ENCODE results near the gene PLB1.
"Not testable (repeated sequence)": the region's sequence is repeated elsewhere in the genome, so short reads cannot be mapped to it uniquely, and the experiment has no call there.

The PLB1 gene

DNA sequence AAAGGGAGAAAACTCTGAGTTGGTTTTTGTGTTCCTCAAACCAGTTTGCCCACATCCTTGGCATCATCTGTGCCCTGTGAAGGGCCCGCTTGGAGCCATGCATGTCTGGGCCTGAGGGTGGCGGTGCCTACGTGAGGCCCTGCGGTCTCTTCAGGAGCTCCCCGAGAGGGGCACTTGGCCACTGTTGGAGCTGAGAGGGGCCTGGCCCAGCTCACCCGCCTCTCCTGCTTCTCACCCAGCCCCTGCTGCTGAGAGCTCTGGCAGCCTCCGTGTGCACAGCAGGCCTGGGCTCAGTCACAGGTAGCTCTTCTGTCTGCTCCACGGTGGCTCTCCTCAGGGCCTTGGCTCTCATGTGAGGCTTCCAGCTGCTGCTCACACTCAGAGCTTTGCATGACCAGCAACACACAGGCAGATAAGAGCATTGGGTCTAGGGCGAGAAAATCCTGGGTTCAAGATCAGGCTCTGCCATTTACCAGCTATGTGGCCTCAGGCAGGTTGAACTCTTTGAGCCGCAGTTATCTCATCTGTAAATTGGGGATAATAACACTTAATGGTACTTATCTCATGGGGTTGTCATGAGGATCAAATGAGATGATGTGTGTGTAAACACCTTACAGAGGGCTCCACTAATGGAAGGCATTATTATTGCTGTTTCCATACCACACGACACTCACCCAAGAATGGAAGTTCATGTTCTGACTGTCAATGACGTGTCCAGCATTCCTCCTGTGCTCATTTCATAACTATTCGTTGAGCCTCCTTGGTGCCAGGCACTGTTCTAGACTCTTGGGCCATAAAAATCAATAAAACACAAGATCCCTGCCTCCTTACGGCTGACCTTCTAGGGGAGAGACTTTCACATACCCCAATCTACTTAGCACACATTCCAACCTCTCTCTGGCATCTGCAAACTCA is 41.6 kb upstream of the PLB1 start:
- H3K36me3 Mint-ChIP-seq (ENCODE audit: low read depth) = no peaks in the 10 kb centered on the region
- DNase-seq (no peak), ATAC-seq (no peak)
- no peaks in the 10 kb centered on the region for H3K9me3 Mint-ChIP-seq
- peaks cover 25% of the 10 kb centered on the region for H3K4me1 Mint-ChIP-seq
- H3K27me3 Mint-ChIP-seq = no peaks in the 10 kb centered on the region
- no peak overlapping the region for H3K4me3 Mint-ChIP-seq
- no peak overlapping the region for H3K27ac Mint-ChIP-seq

GRCh38 chr2:28457237-28457636 is 38.6 kb upstream of the PLB1 start:
- no peaks in the 10 kb centered on the region for H3K36me3 Mint-ChIP-seq (ENCODE audit: low read depth)
- no peak for ATAC-seq
- H3K4me1 Mint-ChIP-seq = peaks cover 4% of the 10 kb centered on the region
- peaks cover 11% of the 10 kb centered on the region for H3K27me3 Mint-ChIP-seq
- no peak for DNase-seq
- H3K27ac Mint-ChIP-seq = no peak overlapping the region
- H3K4me3 Mint-ChIP-seq = no peak overlapping the region
- peaks cover 7% of the 10 kb centered on the region for H3K9me3 Mint-ChIP-seq

- Mint-ChIP-seq H3K27me3 (peaks cover 23% of the 10 kb centered on the region), H3K36me3 (ENCODE audit: low read depth) (peaks cover 10% of the 10 kb centered on the region), H3K4me1 (peaks cover 23% of the 10 kb centered on the region), H3K27ac (no peak overlapping the region), H3K4me3 (no peak overlapping the region), H3K9me3 (peaks cover 24% of the 10 kb centered on the region)
- ATAC-seq = no peak
- no peak for DNase-seq
Measured at GRCh38 chr2:28461056-28461455, 34.8 kb upstream of the PLB1 start.

DNA sequence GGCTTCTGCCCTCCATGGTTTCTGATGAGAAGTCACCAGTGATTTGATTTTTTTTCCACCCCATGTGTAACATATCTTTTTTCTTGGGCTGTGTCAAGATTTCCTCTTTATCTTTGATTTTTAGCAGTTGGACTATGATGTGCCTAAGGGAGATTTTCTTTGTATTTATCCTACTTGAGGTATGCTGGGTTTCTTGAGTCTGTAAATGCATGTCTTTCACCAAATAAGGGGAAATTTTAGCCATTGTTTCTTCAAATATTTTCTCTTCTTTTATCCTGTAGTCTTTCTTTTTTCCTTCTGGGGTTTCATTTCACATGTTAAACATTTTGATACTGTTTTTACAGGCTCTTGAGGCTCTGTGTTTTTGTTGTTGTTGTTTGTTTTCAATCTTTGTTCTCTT is 33.7 kb upstream of the PLB1 start:
- peaks cover 24% of the 10 kb centered on the region for H3K9me3 Mint-ChIP-seq
- no peak overlapping the region for H3K4me3 Mint-ChIP-seq
- H3K27ac Mint-ChIP-seq = no peak overlapping the region
- no peak for ATAC-seq
- peaks cover 10% of the 10 kb centered on the region for H3K36me3 Mint-ChIP-seq (ENCODE audit: low read depth)
- H3K27me3 Mint-ChIP-seq = peaks cover 24% of the 10 kb centered on the region
- DNase-seq = no peak
- H3K4me1 Mint-ChIP-seq = peaks cover 29% of the 10 kb centered on the region

DNA sequence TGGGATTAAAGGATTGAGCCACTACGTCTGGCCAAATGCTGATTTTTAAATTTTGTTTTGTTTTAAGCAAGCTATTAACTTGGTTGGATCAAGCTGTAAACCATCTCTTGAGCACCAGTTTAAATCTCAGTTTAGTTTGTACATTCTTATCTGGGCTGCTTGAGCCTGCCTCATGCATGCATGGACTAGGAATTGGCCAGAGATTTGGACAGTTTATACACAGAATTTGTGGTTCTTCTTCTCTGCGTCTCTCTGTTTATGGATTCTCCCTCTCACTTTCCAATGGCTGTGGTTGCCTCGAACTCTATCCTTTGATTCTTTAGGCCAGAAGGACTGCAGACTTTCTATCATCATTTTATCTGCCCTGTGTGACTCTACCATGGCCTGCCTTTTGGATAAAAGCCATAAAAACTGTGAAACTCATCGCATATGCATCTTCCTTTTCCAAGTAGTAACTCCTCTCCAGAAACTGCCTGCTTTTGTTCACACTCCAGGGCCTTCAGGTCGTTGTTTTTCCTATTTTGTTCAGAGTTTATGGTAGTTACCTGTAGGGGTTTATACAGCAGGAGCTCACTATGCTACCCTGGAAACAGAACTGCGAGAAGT is 32.5 kb upstream of the PLB1 start:
- H3K27ac Mint-ChIP-seq = no peak overlapping the region
- H3K36me3 Mint-ChIP-seq (ENCODE audit: low read depth) = peaks cover 10% of the 10 kb centered on the region
- H3K4me3 Mint-ChIP-seq = no peak overlapping the region
- DNase-seq = no peak
- H3K27me3 Mint-ChIP-seq = peaks cover 32% of the 10 kb centered on the region
- peaks cover 24% of the 10 kb centered on the region for H3K9me3 Mint-ChIP-seq
- H3K4me1 Mint-ChIP-seq = peaks cover 29% of the 10 kb centered on the region
- ATAC-seq = no peak

GRCh38 chr2:28463893-28464292 is 32.0 kb upstream of the PLB1 start:
- Mint-ChIP-seq H3K27me3 (peaks cover 36% of the 10 kb centered on the region), H3K9me3 (peaks cover 24% of the 10 kb centered on the region), H3K4me3 (no peak overlapping the region), H3K36me3 (ENCODE audit: low read depth) (peaks cover 10% of the 10 kb centered on the region), H3K4me1 (peaks cover 29% of the 10 kb centered on the region), H3K27ac (no peak overlapping the region)
- ATAC-seq (no peak), DNase-seq (no peak)

GRCh38 chr2:28465148-28465885 is 30.5 kb upstream of the PLB1 start:
- peak overlapping the region; percentile 65 for H3K27ac Mint-ChIP-seq
- H3K27me3 Mint-ChIP-seq = peaks cover 36% of the 10 kb centered on the region
- H3K4me3 Mint-ChIP-seq = no peak overlapping the region
- H3K36me3 Mint-ChIP-seq (ENCODE audit: low read depth) = peaks cover 10% of the 10 kb centered on the region
- ATAC-seq = peak; percentile 95
- H3K4me1 Mint-ChIP-seq = peaks cover 34% of the 10 kb centered on the region
- DNase-seq = no peak
- H3K9me3 Mint-ChIP-seq = peaks cover 24% of the 10 kb centered on the region

- DNase-seq = no peak
- Mint-ChIP-seq H3K27ac (no peak overlapping the region), H3K4me1 (peaks cover 41% of the 10 kb centered on the region), H3K36me3 (ENCODE audit: low read depth) (no peaks in the 10 kb centered on the region), H3K27me3 (peaks cover 16% of the 10 kb centered on the region), H3K9me3 (peaks cover 3% of the 10 kb centered on the region), H3K4me3 (no peak overlapping the region)
- ATAC-seq = no peak
Measured at GRCh38 chr2:28469304-28469703, 26.6 kb upstream of the PLB1 start.

DNA sequence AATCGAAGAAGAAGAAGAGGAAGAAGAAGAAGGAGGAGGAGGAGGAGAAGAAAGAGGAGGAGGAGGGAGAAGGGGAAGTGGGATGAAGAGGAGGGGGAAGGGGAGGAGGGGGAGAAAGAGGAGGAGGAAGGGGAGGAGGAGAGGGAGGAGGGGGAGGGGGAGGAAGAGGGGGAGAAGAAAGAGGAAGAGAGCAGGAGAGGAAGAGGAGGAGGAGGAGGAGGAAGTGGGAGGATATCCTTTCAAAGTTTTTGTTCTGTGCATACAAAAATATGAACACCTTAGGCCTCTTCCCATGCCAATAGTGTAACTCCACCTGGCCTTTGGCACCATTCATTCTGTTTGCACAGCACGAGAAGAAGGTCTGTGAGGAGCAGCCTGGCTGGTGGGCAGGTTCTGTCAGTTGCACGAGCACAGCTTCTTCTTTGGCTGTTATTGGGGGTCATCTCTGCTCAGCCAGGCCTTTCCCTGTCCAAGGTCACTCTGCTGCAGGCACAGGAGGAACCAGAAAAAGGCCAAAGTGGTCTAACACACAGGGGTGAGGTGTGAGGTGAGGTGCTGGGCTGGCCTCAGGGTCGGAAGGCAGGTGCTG is 25.8 kb upstream of the PLB1 start:
- no peak for DNase-seq
- ATAC-seq = no peak
- no peak overlapping the region for H3K27ac Mint-ChIP-seq
- no peaks in the 10 kb centered on the region for H3K36me3 Mint-ChIP-seq (ENCODE audit: low read depth)
- peaks cover 16% of the 10 kb centered on the region for H3K27me3 Mint-ChIP-seq
- H3K9me3 Mint-ChIP-seq = peaks cover 3% of the 10 kb centered on the region
- H3K4me1 Mint-ChIP-seq = peaks cover 33% of the 10 kb centered on the region
- H3K4me3 Mint-ChIP-seq = no peak overlapping the region

DNA sequence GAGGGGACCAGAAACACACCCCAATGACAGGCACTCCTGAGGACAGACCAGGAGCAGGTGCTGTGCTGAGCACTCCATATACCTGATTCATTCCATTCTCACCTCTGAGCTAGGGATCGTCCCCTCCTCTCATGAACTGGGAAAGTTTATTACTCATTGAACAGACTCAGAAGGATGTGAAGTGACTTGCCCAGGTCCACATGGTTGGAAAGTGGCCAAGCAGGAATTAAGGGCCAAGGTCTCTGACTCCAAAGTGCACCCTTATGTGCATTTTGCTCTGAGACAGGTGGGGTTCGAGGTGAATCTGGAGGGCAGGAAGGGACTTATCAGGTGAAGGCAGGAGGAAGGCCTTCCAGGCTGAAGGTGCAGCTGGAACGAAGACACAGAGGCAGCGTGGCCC is 25.1 kb upstream of the PLB1 start:
- ATAC-seq = no peak
- peaks cover 16% of the 10 kb centered on the region for H3K27me3 Mint-ChIP-seq
- peaks cover 26% of the 10 kb centered on the region for H3K4me1 Mint-ChIP-seq

GRCh38 chr2:28471214-28471613 is 24.6 kb upstream of the PLB1 start:
- Mint-ChIP-seq H3K36me3 (ENCODE audit: low read depth) (no peaks in the 10 kb centered on the region), H3K9me3 (peaks cover 3% of the 10 kb centered on the region), H3K4me3 (no peak overlapping the region), H3K27me3 (peaks cover 16% of the 10 kb centered on the region), H3K27ac (no peak overlapping the region), H3K4me1 (peaks cover 23% of the 10 kb centered on the region)
- ATAC-seq = no peak
- DNase-seq = no peak

More for the DNA sequence above, 25.1 kb upstream of the PLB1 start:
- H3K36me3 Mint-ChIP-seq (ENCODE audit: low read depth) = no peaks in the 10 kb centered on the region
- H3K27ac Mint-ChIP-seq = no peak overlapping the region
- no peak overlapping the region for H3K4me3 Mint-ChIP-seq
- DNase-seq = no peak
- H3K9me3 Mint-ChIP-seq = peaks cover 3% of the 10 kb centered on the region

DNA sequence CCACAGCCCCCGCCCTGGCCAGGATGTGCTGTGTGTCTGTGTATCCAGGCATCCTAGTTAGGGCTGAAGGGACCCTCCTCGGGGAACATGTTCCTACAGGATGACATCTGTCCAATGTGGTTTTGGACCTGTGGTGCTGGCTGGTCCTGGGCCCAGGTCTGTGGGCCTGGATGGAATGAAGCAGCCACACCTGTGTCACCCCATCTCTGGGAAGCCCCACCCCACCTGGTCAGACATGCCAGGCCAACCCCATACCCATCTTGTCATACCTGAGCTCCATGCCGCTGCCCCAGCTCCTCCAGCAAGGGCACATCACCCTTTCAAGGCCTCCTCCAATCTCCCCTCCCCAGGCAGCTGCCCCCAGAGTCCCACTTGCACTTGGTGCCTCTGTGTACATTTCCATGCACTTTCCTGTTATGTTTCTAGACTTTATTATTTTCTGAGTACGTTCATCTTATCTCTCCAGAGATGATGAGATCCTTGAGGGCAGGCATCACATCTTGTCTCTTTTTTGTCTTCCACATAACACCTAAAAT is 24.1 kb upstream of the PLB1 start:
- H3K9me3 Mint-ChIP-seq = peaks cover 3% of the 10 kb centered on the region
- H3K4me1 Mint-ChIP-seq = peaks cover 18% of the 10 kb centered on the region
- no peaks in the 10 kb centered on the region for H3K36me3 Mint-ChIP-seq (ENCODE audit: low read depth)
- ATAC-seq (no peak), DNase-seq (no peak)
- H3K27ac Mint-ChIP-seq = peak overlapping the region; percentile 12
- H3K27me3 Mint-ChIP-seq = peaks cover 16% of the 10 kb centered on the region
- no peak overlapping the region for H3K4me3 Mint-ChIP-seq

DNA sequence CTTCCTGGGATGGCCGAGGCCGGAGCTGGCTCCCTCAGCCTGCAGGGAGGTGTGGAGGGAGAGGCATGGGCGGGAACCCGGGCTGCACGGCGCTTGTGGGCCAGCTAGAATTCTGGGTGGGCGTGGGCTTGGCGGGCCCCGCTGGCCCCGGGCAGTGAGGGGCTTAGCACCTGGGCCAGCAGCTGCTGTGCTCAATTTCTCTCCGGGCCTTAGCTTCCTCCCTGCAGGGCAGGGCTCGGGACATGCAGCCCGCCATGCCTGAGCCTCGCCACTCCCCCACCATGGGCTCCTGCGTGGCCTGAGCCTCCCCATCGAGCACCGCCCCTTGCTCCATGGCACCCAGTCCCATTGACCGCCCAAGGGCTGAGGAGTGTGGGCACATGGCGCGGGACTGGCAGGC is 23.2 kb upstream of the PLB1 start:
- not testable (repeated sequence) for H3K4me3 Mint-ChIP-seq; H3K27me3 Mint-ChIP-seq; H3K27ac Mint-ChIP-seq; H3K9me3 Mint-ChIP-seq; DNase-seq; ATAC-seq; H3K36me3 Mint-ChIP-seq (ENCODE audit: low read depth)
- peaks cover 18% of the 10 kb centered on the region for H3K4me1 Mint-ChIP-seq

- peaks cover 8% of the 10 kb centered on the region for H3K27me3 Mint-ChIP-seq
- ATAC-seq = no peak
- no peaks in the 10 kb centered on the region for H3K36me3 Mint-ChIP-seq (ENCODE audit: low read depth)
- peaks cover 3% of the 10 kb centered on the region for H3K9me3 Mint-ChIP-seq
- H3K4me3 Mint-ChIP-seq = no peak overlapping the region
- H3K4me1 Mint-ChIP-seq = peaks cover 14% of the 10 kb centered on the region
- no peak for DNase-seq
- H3K27ac Mint-ChIP-seq = no peak overlapping the region
Measured at GRCh38 chr2:28475088-28475595, 20.7 kb upstream of the PLB1 start.

Data from activated naive CD8-positive, alpha-beta T cell treated with anti-CD3 and anti-CD28 coated beads, Interleukin-2, amount 50 U/mL, for 24 hours (primary cell).